NCI-H2227 (cell line): ENCODE results near the gene CRABP2.

Source experiments
- DNase-seq: peaks from one replicate; lab custom pipeline; 2025; ENCODE audit not compliant: unreplicated experiment; lab: John Stamatoyannopoulos, UW

Gene CRABP2

GRCh38 chr1:156670791-156671190, 34.6 kb downstream of the CRABP2 start:
- DNase-seq: no peak

DNA sequence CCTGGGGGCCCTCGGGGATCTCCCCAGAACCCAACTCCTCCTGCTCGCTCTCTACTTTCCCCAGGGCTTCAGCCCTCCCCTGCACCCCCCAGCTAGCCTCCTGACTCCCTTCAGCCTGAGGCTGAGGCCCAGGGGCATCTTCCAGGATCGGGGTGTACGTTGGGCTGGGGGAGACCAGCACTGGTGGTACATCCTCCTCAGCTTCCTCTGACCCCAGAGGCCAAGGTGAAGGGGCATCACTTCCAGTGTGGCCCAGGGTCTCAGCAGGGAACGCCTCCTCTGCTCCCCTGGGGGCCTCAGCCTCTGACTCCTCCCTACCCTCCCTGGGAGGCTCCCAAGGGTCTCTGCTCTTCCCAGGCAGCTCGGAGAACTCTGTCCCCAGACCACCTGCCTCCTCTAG, 35.0 kb downstream of the CRABP2 start:
- no peak for DNase-seq

GRCh38 chr1:156669794-156670193, 35.6 kb downstream of the CRABP2 start:
- DNase-seq: no peak

DNA sequence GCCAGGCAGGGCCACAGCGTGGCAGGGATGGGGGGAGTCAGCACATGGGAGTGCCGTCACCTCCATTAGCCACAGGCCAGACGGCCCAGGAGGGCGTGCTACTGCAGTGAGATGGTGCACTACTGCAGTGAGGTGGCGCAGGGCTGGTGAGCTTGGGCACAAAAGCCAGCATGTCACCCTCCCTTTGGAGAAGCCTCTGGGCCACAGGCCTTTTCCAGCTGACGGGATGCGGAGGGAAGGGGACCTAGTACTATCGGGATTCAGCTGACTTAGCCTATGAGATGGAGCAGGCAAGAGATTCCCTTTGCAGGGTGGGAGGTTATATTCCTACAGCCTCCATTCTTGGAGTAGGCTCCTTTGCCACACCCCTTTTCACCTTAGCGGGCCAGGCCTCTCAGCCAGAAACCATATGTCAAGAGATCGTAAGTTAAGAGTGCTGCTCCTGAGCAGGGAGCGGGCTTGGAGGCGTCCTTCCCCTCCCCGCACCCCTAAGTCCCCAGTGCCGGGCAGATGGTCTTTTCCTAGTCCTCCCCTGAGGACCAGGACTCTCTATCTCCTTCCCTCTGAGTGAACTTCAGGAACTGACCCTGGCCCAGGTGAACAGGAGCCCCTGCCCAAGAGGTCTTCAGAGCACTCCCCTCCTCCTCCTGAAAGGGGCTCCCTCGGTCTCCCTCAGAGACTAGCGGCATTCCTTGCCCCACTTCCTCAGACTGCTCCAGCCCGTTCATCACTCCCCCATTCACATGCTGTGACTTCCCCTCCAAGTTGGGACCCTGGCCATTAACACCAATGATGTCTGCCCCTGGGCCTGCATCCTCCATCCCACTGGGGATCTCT, 36.4 kb downstream of the CRABP2 start:
- peak; percentile 47 for DNase-seq

DNA sequence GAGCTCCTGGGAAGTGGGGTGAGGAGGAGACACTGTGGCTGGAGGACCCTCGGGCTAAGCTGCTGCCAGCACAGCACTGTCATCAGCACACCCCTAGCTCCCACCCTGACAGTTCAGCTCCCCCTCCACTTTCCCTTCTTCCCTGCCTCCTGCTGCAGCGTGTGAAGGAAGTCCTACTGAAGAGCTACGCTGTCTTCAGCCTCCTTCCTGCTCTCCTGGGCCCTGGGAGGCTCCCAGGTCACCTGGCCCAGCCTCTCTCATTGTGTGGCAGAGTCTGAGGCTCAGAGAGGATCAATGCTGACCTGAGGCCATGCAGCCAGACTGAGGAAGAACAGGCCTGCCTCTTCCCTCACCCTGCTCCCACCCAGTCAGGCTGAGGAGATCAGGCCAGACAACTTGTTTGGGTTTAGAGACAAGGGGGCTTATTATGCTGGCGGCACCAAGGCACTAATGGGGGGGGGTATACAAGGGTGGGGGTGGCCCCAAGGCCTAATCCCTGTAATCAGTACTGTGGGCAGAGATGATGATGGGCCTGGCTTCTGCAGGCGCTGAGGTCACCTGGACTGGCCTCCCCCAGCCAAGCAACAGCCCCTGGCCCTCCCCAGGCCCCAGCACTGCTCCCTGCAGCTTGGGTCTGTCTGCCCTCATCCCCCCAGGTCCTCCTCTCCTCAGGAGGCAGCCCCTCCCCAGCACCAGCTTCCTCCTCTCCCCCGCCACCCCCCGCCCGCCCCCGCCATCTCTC, 37.2 kb downstream of the CRABP2 start:
- peak; percentile 36 for DNase-seq

- DNase-seq: no peak
These were observed 37.8 kb downstream of the CRABP2 start for GRCh38 chr1:156667610-156667967.

GRCh38 chr1:156666862-156667609, 38.3 kb downstream of the CRABP2 start:
- DNase-seq: no peak

- no peak for DNase-seq
These were observed 39.8 kb downstream of the CRABP2 start for GRCh38 chr1:156665539-156665938.

- no peak for DNase-seq
These were observed 40.5 kb downstream of the CRABP2 start for GRCh38 chr1:156664767-156665411.

- peak; percentile 63 for DNase-seq
These were observed 41.2 kb downstream of the CRABP2 start for GRCh38 chr1:156664046-156664766.

- DNase-seq: no peak
These were observed 42.2 kb downstream of the CRABP2 start for GRCh38 chr1:156663178-156663577.

GRCh38 chr1:156662800-156663055, 42.7 kb downstream of the CRABP2 start:
- DNase-seq: no peak

GRCh38 chr1:156662005-156662799, 43.2 kb downstream of the CRABP2 start:
- DNase-seq: no peak

DNA sequence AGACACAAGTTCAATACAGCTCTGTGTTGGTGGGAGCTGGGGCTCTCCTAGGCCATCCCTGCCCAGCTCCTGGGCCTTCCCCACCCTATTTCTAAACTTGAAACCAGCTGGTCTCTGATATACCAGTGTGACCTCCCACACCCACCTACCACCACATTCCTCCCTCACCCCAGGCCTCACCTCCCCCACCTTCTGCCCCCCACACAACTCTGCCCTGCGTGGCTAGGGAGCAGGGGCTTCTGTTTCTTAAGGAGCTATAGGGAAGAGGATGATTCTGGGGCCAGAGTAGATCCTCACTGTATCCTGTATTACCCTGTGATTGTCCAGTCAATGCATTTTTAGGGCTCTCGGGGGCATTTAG, 44.7 kb downstream of the CRABP2 start:
- DNase-seq: no peak

GRCh38 chr1:156659988-156660751, 45.2 kb downstream of the CRABP2 start:
- peak; percentile 97 for DNase-seq

DNA sequence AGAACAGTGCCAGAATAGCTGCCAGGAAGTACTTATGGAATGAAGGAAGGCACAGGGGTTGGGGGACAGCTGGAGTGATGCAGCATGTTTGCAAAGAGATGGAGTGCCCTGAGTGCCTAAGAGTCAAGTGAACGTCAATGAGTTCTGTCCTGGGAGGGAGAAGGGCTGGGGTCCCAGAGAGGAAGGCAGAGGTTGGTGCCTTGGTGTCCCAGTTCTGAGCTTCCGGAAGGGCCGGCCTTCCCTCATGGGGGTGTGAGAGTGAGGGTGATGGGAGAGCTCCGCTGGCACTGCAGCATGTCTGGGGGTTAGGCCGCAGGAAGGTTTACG, 45.8 kb downstream of the CRABP2 start:
- DNase-seq: no peak

GRCh38 chr1:156658945-156659574, 46.3 kb downstream of the CRABP2 start:
- DNase-seq: no peak

- no peak for DNase-seq
These were observed 46.9 kb downstream of the CRABP2 start for GRCh38 chr1:156658496-156658895.

DNA sequence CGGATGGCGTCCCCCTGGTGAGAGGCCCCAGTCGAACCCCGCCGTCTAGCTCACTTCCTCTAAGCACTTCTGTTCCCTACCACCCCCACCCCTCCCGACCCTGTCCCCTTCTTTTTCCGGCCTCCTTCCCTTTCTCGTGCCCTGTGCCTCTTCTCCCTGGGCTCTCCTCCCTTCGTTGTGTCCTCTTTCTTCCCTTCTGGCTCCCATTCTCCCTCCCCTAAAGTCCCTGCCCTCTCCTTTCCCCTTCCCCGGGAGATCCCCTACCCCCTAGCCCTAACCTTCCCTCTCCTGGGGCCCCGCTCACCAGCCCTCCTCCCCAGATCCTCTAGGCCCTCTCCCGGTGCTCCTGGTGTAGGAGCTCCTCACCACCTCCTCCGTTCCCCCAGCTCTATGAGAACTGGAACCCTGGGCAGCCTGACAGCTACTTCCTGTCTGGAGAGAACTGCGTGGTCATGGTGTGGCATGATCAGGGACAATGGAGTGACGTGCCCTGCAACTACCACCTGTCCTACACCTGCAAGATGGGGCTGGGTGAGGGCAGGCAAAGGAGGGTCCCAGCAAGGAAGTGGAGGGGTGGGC, 47.6 kb downstream of the CRABP2 start:
- DNase-seq: no peak
